ENCODE results near the gene FARSB.
A peak's percentile ranks its signal among the peaks of the same experiment; 100 is the strongest.
"Not testable (repeated sequence)": the region's sequence is repeated elsewhere in the genome, so short reads cannot be mapped to it uniquely, and the experiment has no call there.

FARSB gene

DNA sequence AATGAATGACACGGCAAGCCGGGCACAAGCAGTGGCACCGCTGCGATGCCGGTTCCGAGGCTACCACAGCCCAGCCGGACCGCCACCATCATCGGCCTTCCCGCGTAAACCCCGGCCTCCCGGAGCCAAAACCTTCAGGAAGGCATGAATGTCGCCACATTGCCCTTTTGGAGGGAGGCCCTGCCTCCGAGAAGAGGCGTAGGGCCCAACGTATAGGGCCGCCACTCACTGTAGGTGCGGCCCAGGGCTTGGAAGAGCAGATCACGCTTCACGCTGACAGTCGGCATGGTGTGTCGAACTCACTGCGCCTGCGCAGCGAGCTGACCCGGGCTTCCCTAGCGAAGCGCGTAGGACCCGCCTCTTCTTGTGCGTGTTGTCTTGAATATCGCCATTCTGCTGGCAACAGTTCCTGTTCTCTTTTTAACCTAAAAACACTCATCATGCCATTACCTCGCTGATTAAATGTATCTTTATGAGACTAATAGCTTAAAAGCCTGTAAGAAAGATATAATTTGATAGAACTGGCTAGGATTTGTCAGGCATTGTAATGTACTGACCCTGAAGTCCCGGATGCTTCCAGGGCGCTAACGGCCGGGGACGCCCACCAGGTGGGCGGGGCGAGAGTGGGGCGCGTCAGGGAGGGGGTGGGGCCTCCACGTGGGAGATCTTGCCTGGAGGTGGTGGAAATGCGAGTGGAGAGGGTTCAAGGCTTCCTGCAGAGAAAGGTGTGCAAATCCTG, at the start of gene FARSB:
FARSB (minus strand) TSS at position 306 of the 739 bp plus-strand sequence; CDS start at position 287, 19 bp downstream.
- peak; percentile 93 for DNase-seq (ENCODE audit: low read depth, low spot score)

DNA sequence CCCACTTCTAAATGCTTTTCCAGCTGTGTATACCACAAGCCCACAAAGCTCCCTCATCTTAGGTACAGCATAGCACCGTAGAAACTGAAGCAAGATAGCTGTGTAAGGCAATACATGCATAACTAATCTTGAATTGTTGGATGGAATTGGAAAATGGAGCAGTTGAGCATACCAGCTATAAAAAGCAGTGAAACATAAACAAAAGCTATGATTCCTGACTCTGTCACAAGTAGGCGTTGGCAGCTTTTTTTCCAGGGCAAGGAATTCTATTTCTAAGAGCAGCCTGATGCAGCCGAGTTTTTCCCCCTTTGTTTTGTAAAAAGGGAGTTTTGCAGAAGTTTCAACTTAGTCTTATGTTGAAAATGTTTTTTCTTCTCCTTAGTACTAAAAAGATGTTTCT, 48.0 kb upstream of the FARSB start:
- DNase-seq (ENCODE audit: low read depth, low spot score) = no peak

- DNase-seq (ENCODE audit: low read depth, low spot score) = no peak
Measured at GRCh38 chr2:222703091-222703490, 47.2 kb upstream of the FARSB start.

DNA sequence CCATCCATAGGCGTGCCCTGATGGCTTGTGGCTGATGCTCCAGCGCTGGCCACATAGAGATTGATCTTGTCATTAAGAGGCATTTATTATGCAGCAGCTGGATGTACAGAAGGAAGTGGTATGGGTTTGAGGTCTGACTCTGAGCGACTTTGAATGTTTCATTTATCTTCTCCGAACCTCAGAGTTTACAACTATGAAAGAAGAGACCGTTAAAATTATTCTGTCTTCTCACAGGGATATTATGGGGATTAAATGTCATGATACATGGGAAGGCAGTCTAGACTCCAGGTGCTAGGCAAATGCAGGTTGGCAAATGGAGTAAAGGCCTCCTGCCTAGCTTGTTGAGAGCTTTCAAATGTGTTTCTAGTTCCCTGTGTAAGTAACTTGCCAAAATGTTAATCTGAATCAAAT, 45.8 kb upstream of the FARSB start:
- DNase-seq (ENCODE audit: low read depth, low spot score) = no peak

- DNase-seq (ENCODE audit: low read depth, low spot score) = no peak
Measured at GRCh38 chr2:222701233-222701632, 45.3 kb upstream of the FARSB start.

- DNase-seq (ENCODE audit: low read depth, low spot score) = no peak
Measured at GRCh38 chr2:222698276-222698675, 42.4 kb upstream of the FARSB start.

DNA sequence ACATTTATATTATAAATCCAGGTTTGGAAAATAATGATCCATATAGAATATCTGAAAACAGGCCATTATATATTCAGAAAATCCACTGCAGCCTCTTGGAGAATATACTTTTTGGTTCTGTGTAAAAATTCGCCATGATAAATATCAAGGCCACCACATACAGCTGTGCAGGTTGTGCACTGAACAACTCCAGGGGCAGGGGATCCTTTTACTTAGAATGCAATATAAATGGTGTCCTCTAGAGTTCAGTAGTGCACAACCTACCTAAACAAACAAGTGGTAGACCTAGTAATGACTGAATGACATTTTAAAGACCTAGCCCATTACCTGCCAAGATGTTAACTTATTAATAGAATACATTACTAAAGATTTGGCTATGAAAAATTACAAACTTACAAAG, 37.9 kb upstream of the FARSB start:
- DNase-seq (ENCODE audit: low read depth, low spot score) = no peak

DNA sequence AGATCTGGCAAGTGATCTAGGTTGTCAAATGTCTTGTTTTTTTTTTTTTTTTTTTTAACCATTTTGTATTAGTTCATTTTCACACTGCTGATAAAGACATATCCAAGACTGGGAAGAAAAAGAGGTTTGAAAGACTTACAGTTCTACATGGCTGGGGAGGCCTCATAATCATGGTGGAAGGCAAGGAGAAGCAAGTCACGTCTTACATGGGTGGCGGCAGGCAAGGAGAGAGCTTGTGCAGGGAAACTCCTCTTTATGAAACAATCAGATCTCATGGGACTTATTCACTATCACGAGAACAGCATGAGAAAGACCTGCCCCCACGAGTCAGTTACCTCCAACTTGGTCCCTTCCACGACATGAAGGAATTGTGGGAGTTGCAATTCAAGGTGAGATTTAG, 37.5 kb upstream of the FARSB start:
- DNase-seq (ENCODE audit: low read depth, low spot score) = not testable (repeated sequence)

GRCh38 chr2:222690564-222691200, 34.8 kb upstream of the FARSB start:
- peak; percentile 61 for DNase-seq (ENCODE audit: low read depth, low spot score)

- no peak for DNase-seq (ENCODE audit: low read depth, low spot score)
Measured at GRCh38 chr2:222689322-222689721, 33.4 kb upstream of the FARSB start.

GRCh38 chr2:222688917-222689316, 33.0 kb upstream of the FARSB start:
- DNase-seq (ENCODE audit: low read depth, low spot score) = no peak

DNA sequence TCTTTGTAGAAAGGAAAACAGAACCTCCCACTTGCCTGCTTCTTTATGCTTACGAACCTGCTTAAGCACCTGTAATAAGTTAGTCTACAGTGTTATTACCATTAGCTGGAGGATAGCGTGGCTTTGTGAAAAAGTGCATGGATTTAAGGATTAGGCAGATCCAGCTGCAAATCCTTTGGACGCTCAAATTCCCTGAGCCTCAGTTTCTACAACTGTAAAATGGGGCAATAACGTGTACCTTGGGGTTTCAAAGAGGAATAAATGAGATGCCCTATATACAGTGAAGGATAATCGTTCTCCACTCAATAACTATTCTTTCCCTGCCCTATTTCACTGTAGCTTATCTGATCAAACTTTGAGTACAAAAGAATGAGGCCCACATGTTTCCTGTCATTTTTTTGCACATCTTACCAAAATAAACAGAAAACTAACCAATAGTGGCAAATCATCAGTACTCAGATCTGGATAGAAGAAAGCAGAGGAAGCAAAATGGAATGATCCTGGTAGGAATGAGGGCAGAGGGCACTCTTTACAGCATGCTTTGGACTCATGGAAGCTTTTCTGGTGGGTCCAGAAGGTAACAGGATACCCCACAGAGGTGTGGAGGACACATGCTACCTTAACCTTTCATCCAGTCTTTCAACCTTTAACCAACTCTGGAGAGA, 30.3 kb upstream of the FARSB start:
- no peak for DNase-seq (ENCODE audit: low read depth, low spot score)

- no peak for DNase-seq (ENCODE audit: low read depth, low spot score)
Measured at GRCh38 chr2:222683805-222684204, 27.9 kb upstream of the FARSB start.

DNA sequence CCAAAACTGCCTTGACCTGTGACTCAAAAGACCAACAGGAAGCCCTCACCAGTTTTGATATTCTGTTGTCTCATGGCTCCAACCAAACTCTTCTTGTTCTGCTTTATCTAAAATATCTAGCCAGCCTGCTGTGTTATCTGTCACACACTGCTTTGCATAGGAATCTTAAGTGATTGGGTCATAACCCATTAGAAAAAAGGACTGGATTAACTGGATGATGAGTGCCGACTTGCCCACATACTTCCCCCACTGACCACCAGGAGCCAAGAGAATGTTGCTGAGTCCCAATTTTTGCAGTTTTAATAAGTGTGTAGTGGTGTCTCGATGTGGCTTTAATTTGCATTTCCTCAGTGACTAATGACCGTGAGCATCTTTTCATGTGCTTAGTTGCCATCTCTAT, 22.1 kb upstream of the FARSB start:
- no peak for DNase-seq (ENCODE audit: low read depth, low spot score)

DNA sequence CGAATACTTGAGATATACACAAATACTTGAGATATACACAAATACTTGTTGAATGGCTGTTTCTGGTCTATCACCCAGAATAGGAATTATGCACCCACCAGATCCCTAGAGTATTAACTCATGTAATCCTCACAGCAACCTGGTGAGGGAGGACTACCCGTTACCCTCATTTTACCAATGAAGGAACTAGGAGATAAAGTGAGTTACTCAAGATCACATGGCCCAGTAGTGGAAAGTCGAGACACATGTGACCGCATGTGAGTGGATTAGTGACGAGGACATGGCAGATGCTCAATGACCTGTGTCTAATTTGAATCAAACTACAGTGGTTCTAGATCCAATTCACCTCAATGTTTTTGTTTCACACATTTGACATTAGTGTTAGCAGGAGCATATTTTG, 18.0 kb upstream of the FARSB start:
- DNase-seq (ENCODE audit: low read depth, low spot score) = no peak

- DNase-seq (ENCODE audit: low read depth, low spot score) = no peak
Measured at GRCh38 chr2:222673273-222673672, 17.4 kb upstream of the FARSB start.

GRCh38 chr2:222672068-222672401, 16.1 kb upstream of the FARSB start:
- DNase-seq (ENCODE audit: low read depth, low spot score) = no peak

DNA sequence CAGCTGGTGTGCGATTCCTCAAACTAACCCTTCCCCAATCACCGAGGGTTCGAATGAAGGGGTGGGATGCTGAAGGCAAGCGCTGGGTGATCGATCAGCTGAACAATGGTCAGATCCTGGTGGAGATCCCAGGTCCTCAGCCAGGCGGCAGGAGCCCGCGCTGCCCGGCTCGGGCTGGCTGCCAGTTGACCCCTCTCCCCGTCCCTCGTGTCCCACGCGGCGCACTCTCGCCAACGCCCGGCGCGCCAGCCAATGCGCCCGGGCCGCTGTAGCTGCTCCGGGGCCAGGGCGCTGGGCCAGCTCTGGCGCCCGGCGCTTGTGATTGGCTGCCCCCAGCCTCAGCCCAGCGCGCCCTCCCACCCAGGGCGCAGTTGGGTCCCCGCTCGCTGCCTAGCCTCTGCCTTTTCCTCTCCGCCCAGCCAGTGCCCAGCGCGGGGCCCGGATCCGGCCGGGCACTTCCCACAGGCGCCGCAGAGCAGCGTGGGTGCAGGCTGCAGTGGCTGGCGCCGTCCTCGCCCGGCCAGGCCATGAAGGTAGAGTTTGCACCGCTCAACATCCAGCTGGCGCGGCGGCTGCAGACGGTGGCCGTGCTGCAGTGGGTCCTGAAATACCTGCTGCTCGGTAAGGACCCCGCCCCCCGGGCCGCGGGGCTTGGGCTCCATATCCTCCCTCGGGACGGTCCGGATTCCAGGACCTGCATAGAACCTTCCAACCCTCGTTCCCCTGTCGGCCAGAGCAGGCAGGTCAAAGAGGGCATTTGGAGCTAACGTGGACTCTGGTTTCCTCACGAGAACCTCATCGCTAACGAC, 15.6 kb upstream of the FARSB start, which contains the start of gene MOGAT1:
MOGAT1 (plus strand) TSS at position 400 of the 809 bp plus-strand sequence; CDS start at position 528, 128 bp downstream.
- no peak for DNase-seq (ENCODE audit: low read depth, low spot score)

GRCh38 chr2:222670191-222671038, 14.5 kb upstream of the FARSB start:
- DNase-seq (ENCODE audit: low read depth, low spot score) = no peak

GRCh38 chr2:222669353-222669752, 13.5 kb upstream of the FARSB start:
- no peak for DNase-seq (ENCODE audit: low read depth, low spot score)

All from smooth muscle cell of the brain vasculature (primary cell).